ENCODE data around the gene APOO. TPM values are rescaled to one million over a fixed set of nuclear protein-coding genes. Genes with fewer than 3 reads are reported as not detected.

APOO gene
- polyA plus RNA-seq, 1 donor, result 17.2 TPM

GRCh38 chrX:23888887-23889501 is 18.7 kb downstream of the APOO start:
- Histone ChIP-seq H3K4me3 (ENCODE audit: low read length) (no peak overlapping the region), H3K27ac (ENCODE audit: low read length) (peak overlapping the region; percentile 94), H3K9me3 (ENCODE audit: control insufficient read depth, low read depth, low read length) (no peaks in the 10 kb centered on the region), H3K4me1 (ENCODE audit: control insufficient read depth, insufficient read depth, low read length) (peaks cover 25% of the 10 kb centered on the region), H3K27me3 (ENCODE audit: control insufficient read depth, insufficient read depth, low read length) (no peaks in the 10 kb centered on the region), H3K36me3 (ENCODE audit: control insufficient read depth, insufficient read depth, low read length) (no peaks in the 10 kb centered on the region)
- WGBS (ENCODE audit: insufficient coverage, low lambda C conversion rate), result no CpG with 5 or more reads among the region's 3 CpGs
- DNase-seq, result no peak

- no peak overlapping the region for H3K4me3 ChIP-seq (ENCODE audit: low read length)
- peaks cover 31% of the 10 kb centered on the region for H3K4me1 ChIP-seq (ENCODE audit: control insufficient read depth, insufficient read depth, low read length)
- H3K27me3 ChIP-seq (ENCODE audit: control insufficient read depth, insufficient read depth, low read length), result no peaks in the 10 kb centered on the region
- DNase-seq, result peak in 1 of 2 donors; percentile 73
- H3K36me3 ChIP-seq (ENCODE audit: control insufficient read depth, insufficient read depth, low read length), result no peaks in the 10 kb centered on the region
- H3K27ac ChIP-seq (ENCODE audit: low read length), result peak overlapping the region; percentile 94
- no peaks in the 10 kb centered on the region for H3K9me3 ChIP-seq (ENCODE audit: control insufficient read depth, low read depth, low read length)
- no CpG with 5 or more reads among the region's 4 CpGs for WGBS (ENCODE audit: insufficient coverage, low lambda C conversion rate)
Observed at GRCh38 chrX:23887918-23888317, 19.8 kb downstream of the APOO start.

DNA sequence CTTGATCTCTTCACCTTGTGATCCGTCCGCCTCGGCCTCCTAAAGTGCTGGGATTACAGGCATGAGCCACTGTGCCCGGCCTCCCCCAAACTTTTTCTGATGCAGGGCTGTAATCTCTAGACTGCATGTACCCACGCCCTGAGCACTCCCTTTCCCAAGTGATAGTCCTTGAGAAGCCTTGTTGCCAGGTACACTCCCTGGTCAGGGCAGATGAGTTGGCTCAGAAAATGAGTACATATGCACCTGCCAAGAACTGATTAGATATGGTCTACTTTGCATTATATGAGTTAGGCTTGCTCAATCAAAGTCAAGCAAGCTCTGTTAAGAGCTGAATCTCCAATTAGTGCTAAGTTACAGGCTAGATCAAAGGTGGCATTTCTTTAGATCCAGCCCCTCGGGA is 20.3 kb downstream of the APOO start:
- peak; percentile 71 to 87 for DNase-seq
- peak overlapping the region; percentile 94 for H3K27ac ChIP-seq (ENCODE audit: low read length)
- H3K9me3 ChIP-seq (ENCODE audit: control insufficient read depth, low read depth, low read length), result no peaks in the 10 kb centered on the region
- no peak overlapping the region for H3K4me3 ChIP-seq (ENCODE audit: low read length)
- H3K27me3 ChIP-seq (ENCODE audit: control insufficient read depth, insufficient read depth, low read length), result no peaks in the 10 kb centered on the region
- H3K4me1 ChIP-seq (ENCODE audit: control insufficient read depth, insufficient read depth, low read length), result peaks cover 31% of the 10 kb centered on the region
- H3K36me3 ChIP-seq (ENCODE audit: control insufficient read depth, insufficient read depth, low read length), result no peaks in the 10 kb centered on the region
- WGBS (ENCODE audit: insufficient coverage, low lambda C conversion rate), result no CpG with 5 or more reads among the region's 6 CpGs

GRCh38 chrX:23885803-23886202 is 21.9 kb downstream of the APOO start:
- H3K27me3 ChIP-seq (ENCODE audit: control insufficient read depth, insufficient read depth, low read length), result no peaks in the 10 kb centered on the region
- H3K27ac ChIP-seq (ENCODE audit: low read length), result peak overlapping the region; percentile 23
- no CpG with 5 or more reads among the region's 3 CpGs for WGBS (ENCODE audit: insufficient coverage, low lambda C conversion rate)
- no peaks in the 10 kb centered on the region for H3K9me3 ChIP-seq (ENCODE audit: control insufficient read depth, low read depth, low read length)
- H3K4me1 ChIP-seq (ENCODE audit: control insufficient read depth, insufficient read depth, low read length), result peaks cover 31% of the 10 kb centered on the region
- no peaks in the 10 kb centered on the region for H3K36me3 ChIP-seq (ENCODE audit: control insufficient read depth, insufficient read depth, low read length)
- H3K4me3 ChIP-seq (ENCODE audit: low read length), result no peak overlapping the region
- DNase-seq, result no peak

GRCh38 chrX:23884427-23885024 is 23.2 kb downstream of the APOO start:
- no peak overlapping the region for H3K4me3 ChIP-seq (ENCODE audit: low read length)
- DNase-seq, result no peak
- no peaks in the 10 kb centered on the region for H3K36me3 ChIP-seq (ENCODE audit: control insufficient read depth, insufficient read depth, low read length)
- no peak overlapping the region for H3K27ac ChIP-seq (ENCODE audit: low read length)
- no peaks in the 10 kb centered on the region for H3K9me3 ChIP-seq (ENCODE audit: control insufficient read depth, low read depth, low read length)
- no peaks in the 10 kb centered on the region for H3K27me3 ChIP-seq (ENCODE audit: control insufficient read depth, insufficient read depth, low read length)
- WGBS (ENCODE audit: insufficient coverage, low lambda C conversion rate), result no CpG with 5 or more reads among the region's 4 CpGs
- peaks cover 34% of the 10 kb centered on the region for H3K4me1 ChIP-seq (ENCODE audit: control insufficient read depth, insufficient read depth, low read length)

GRCh38 chrX:23883737-23884354 is 23.9 kb downstream of the APOO start:
- H3K27me3 ChIP-seq (ENCODE audit: control insufficient read depth, insufficient read depth, low read length), result no peaks in the 10 kb centered on the region
- DNase-seq, result no peak
- WGBS (ENCODE audit: insufficient coverage, low lambda C conversion rate), result 60% methylated on average over 1 of the region's 9 CpGs
- peaks cover 33% of the 10 kb centered on the region for H3K4me1 ChIP-seq (ENCODE audit: control insufficient read depth, insufficient read depth, low read length)
- no peaks in the 10 kb centered on the region for H3K36me3 ChIP-seq (ENCODE audit: control insufficient read depth, insufficient read depth, low read length)
- H3K4me3 ChIP-seq (ENCODE audit: low read length), result no peak overlapping the region
- H3K27ac ChIP-seq (ENCODE audit: low read length), result peak overlapping the region; percentile 47
- no peaks in the 10 kb centered on the region for H3K9me3 ChIP-seq (ENCODE audit: control insufficient read depth, low read depth, low read length)

- Histone ChIP-seq H3K27ac (ENCODE audit: low read length) (peak overlapping the region; percentile 38), H3K4me3 (ENCODE audit: low read length) (no peak overlapping the region), H3K4me1 (ENCODE audit: control insufficient read depth, insufficient read depth, low read length) (peaks cover 18% of the 10 kb centered on the region), H3K27me3 (ENCODE audit: control insufficient read depth, insufficient read depth, low read length) (no peaks in the 10 kb centered on the region), H3K9me3 (ENCODE audit: control insufficient read depth, low read depth, low read length) (no peaks in the 10 kb centered on the region), H3K36me3 (ENCODE audit: control insufficient read depth, insufficient read depth, low read length) (no peaks in the 10 kb centered on the region)
- no CpG with 5 or more reads among the region's 2 CpGs for WGBS (ENCODE audit: insufficient coverage, low lambda C conversion rate)
- DNase-seq, result no peak
Observed at GRCh38 chrX:23879380-23880090, 28.2 kb downstream of the APOO start.

- Histone ChIP-seq H3K36me3 (ENCODE audit: control insufficient read depth, insufficient read depth, low read length) (no peaks in the 10 kb centered on the region), H3K9me3 (ENCODE audit: control insufficient read depth, low read depth, low read length) (no peaks in the 10 kb centered on the region), H3K27ac (ENCODE audit: low read length) (no peak overlapping the region), H3K4me1 (ENCODE audit: control insufficient read depth, insufficient read depth, low read length) (no peaks in the 10 kb centered on the region), H3K27me3 (ENCODE audit: control insufficient read depth, insufficient read depth, low read length) (no peaks in the 10 kb centered on the region), H3K4me3 (ENCODE audit: low read length) (no peak overlapping the region)
- no peak for DNase-seq
- 83% methylated on average over 1 of the region's 4 CpGs for WGBS (ENCODE audit: insufficient coverage, low lambda C conversion rate)
Observed at GRCh38 chrX:23871905-23872546, 35.7 kb downstream of the APOO start.

DNA sequence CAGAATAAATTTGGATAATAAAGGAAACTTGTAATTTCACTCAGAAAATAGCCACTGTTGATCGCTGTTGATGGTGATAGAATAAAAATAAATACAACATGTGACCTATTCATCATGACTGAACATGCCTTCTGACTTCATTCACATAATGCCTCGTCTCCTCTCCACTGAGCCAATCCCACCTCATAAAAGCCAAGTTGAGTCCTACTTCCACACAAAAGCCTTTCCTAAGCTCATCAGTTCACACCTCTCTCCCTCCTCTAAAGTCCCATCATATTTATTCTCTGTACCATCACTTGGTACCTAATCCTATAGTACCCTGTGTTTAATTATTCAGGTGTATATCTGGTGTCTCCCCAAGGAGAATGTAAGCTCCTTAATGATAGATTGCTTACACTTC is 37.7 kb downstream of the APOO start:
- Histone ChIP-seq H3K4me1 (ENCODE audit: control insufficient read depth, insufficient read depth, low read length) (no peaks in the 10 kb centered on the region), H3K4me3 (ENCODE audit: low read length) (no peak overlapping the region), H3K36me3 (ENCODE audit: control insufficient read depth, insufficient read depth, low read length) (no peaks in the 10 kb centered on the region), H3K27me3 (ENCODE audit: control insufficient read depth, insufficient read depth, low read length) (no peaks in the 10 kb centered on the region), H3K9me3 (ENCODE audit: control insufficient read depth, low read depth, low read length) (no peaks in the 10 kb centered on the region), H3K27ac (ENCODE audit: low read length) (no peak overlapping the region)
- no peak for DNase-seq
- WGBS (ENCODE audit: insufficient coverage, low lambda C conversion rate), result no CpG with 5 or more reads among the region's 2 CpGs

- Histone ChIP-seq H3K27me3 (ENCODE audit: control insufficient read depth, insufficient read depth, low read length) (no peaks in the 10 kb centered on the region), H3K36me3 (ENCODE audit: control insufficient read depth, insufficient read depth, low read length) (no peaks in the 10 kb centered on the region), H3K4me3 (ENCODE audit: low read length) (no peak overlapping the region), H3K4me1 (ENCODE audit: control insufficient read depth, insufficient read depth, low read length) (no peaks in the 10 kb centered on the region), H3K9me3 (ENCODE audit: control insufficient read depth, low read depth, low read length) (no peaks in the 10 kb centered on the region), H3K27ac (ENCODE audit: low read length) (peak overlapping the region; percentile 48)
- peak in 1 of 2 donors; percentile 53 for DNase-seq
- no CpG with 5 or more reads among the region's 5 CpGs for WGBS (ENCODE audit: insufficient coverage, low lambda C conversion rate)
Observed at GRCh38 chrX:23864742-23865326, 42.9 kb downstream of the APOO start.

Measured in large intestine (tissue), 3 donors.